Measurements from ENCODE around the gene FBXO40.
"Not testable (repeated sequence)": the region's sequence is repeated elsewhere in the genome, so short reads cannot be mapped to it uniquely, and the experiment has no call there.

Gene FBXO40

GRCh38 chr3:121592856-121593702, at the start of gene FBXO40:
TSS of gene FBXO40 (plus strand) at chr3:121593379. CDS start at chr3:121620576, 27,197 bp downstream.
- DNase-seq, result no peak

- DNase-seq, result no peak
These were observed 48.1 kb upstream of the FBXO40 start for GRCh38 chr3:121545049-121545573.

- DNase-seq, result peak; percentile 35 to 73
These were observed 47.4 kb upstream of the FBXO40 start, which contains the start of gene POLQ for GRCh38 chr3:121545574-121546455. TSS of gene POLQ (minus strand) at chr3:121545988. CDS start at chr3:121545877, 111 bp downstream.

GRCh38 chr3:121552379-121552778, 40.8 kb upstream of the FBXO40 start:
- no peak for DNase-seq

GRCh38 chr3:121552797-121553196, 40.4 kb upstream of the FBXO40 start:
- DNase-seq, result no peak

- no peak for DNase-seq
These were observed 35.7 kb upstream of the FBXO40 start for GRCh38 chr3:121557426-121557934.

GRCh38 chr3:121562148-121562547, 31.0 kb upstream of the FBXO40 start:
- DNase-seq, result no peak

GRCh38 chr3:121566773-121567172, 26.4 kb upstream of the FBXO40 start:
- DNase-seq, result no peak

GRCh38 chr3:121567649-121568048, 25.5 kb upstream of the FBXO40 start, which contains the start of gene ARGFX:
TSS of gene ARGFX (plus strand) at chr3:121567949. CDS start at chr3:121570714, 2,765 bp downstream.
- DNase-seq, result no peak

GRCh38 chr3:121574449-121574848, 18.7 kb upstream of the FBXO40 start:
- no peak for DNase-seq

- DNase-seq, result no peak
These were observed 11.5 kb upstream of the FBXO40 start for GRCh38 chr3:121581691-121582090.

- DNase-seq, result no peak
These were observed 8.8 kb upstream of the FBXO40 start for GRCh38 chr3:121584418-121584817.

GRCh38 chr3:121593806-121594205, 627 bp downstream of the FBXO40 start:
- not testable (repeated sequence) for DNase-seq

GRCh38 chr3:121594850-121595249, 1.7 kb downstream of the FBXO40 start:
- no peak for DNase-seq

GRCh38 chr3:121595765-121596406, 2.7 kb downstream of the FBXO40 start:
- DNase-seq, result no peak

- no peak for DNase-seq
These were observed 5.4 kb downstream of the FBXO40 start for GRCh38 chr3:121598564-121598963.

GRCh38 chr3:121599900-121600299, 6.7 kb downstream of the FBXO40 start:
- DNase-seq, result not testable (repeated sequence)

GRCh38 chr3:121601212-121601812, 8.1 kb downstream of the FBXO40 start:
- no peak for DNase-seq

- no peak for DNase-seq
These were observed 11.6 kb downstream of the FBXO40 start for GRCh38 chr3:121604759-121605158.

- DNase-seq, result no peak
These were observed 12.9 kb downstream of the FBXO40 start for GRCh38 chr3:121606106-121606505.

- no peak for DNase-seq
These were observed 26.5 kb downstream of the FBXO40 start for GRCh38 chr3:121619691-121620090.

GRCh38 chr3:121621491-121621890, 28.3 kb downstream of the FBXO40 start:
- DNase-seq, result no peak

Data from cerebellar nuclear complex (tissue), 1 donor.